ENCODE results near the gene DPYSL3.

GRCh38 chr5:147504535-147504934 is 5.3 kb downstream of the DPYSL3 start:
- TF ChIP-seq CTCF (IDR thresholded peaks at IDR 0.05), result no peak
- no peak for TF ChIP-seq EP300 (IDR thresholded peaks at IDR 0.05; ENCODE audit: low read depth)

Measured in transverse colon (tissue), 3 donors.